Keratinocyte (primary cell): ENCODE results near the gene EPHA6. TPM values are rescaled to one million over a fixed set of nuclear protein-coding genes. Genes with fewer than 3 reads are reported as not detected.

ENCODE experiments used
- DNase-seq: peaks from one replicate; pipeline ENCODE4 v3.0.0-alpha.2; 2011; ENCODE audit warnings: low read depth, missing footprints, low spot score
- FAIRE-seq: peaks from 2 replicates; lab custom pipeline; 2011; peaks lifted over from hg19 to GRCh38; lab: Jason Lieb, UNC
- H2AFZ ChIP-seq: 2 replicates; pipeline ENCODE4 v1.6.0; 2012; ENCODE audit warnings: low read length, control low read depth, inconsistent platforms; ENCODE audit not compliant: control insufficient read depth
- H3K27ac ChIP-seq: 2 replicates; pipeline ENCODE4 v1.5.1; 2011; ENCODE audit warnings: low read length; ENCODE audit not compliant: control insufficient read depth, insufficient read depth
- H3K27me3 ChIP-seq: 3 replicates; pipeline ENCODE4 v1.6.0; 2011; ENCODE audit warnings: low read length; ENCODE audit not compliant: control insufficient read depth, insufficient read depth; ENCODE audit errors: extremely low read depth
- H3K36me3 ChIP-seq, 2 experiments: 2 replicates in 1 of 2; 3 replicates in 1 of 2; pipeline ENCODE4 v1.5.1; 2011; ENCODE audit warnings: low read length in 2 of 2, mild to moderate bottlenecking in 1 of 2; ENCODE audit not compliant: control insufficient read depth in 2 of 2, insufficient read depth in 2 of 2; ENCODE audit errors: extremely low read depth in 1 of 2
- H3K4me1 ChIP-seq: 3 replicates; pipeline ENCODE4 v1.5.1; 2011; ENCODE audit warnings: low read length; ENCODE audit not compliant: control insufficient read depth, insufficient read depth; ENCODE audit errors: extremely low read depth
- H3K4me2 ChIP-seq: 3 replicates; pipeline ENCODE4 v1.6.0; 2011; ENCODE audit warnings: low read depth, low read length; ENCODE audit not compliant: control insufficient read depth, insufficient read depth; ENCODE audit errors: extremely low read depth
- H3K4me3 ChIP-seq, 3 experiments: fragments of 200-600 bp in 1 of 3; sonication (generic) in 1 of 3; 2 replicates in 2 of 3; 3 replicates in 1 of 3; pipeline ENCODE4 v1.5.1; 2011 to 2016; ENCODE audit warnings: low read length in 3 of 3, mild to moderate bottlenecking in 3 of 3, control low read depth in 2 of 3, inconsistent platforms in 1 of 3, low read depth in 1 of 3, mixed read lengths in 1 of 3, mixed run types in 1 of 3, moderate library complexity in 1 of 3; ENCODE audit not compliant: control insufficient read depth in 2 of 3, insufficient read depth in 2 of 3; ENCODE audit errors: extremely low read depth in 1 of 3
- H3K79me2 ChIP-seq: 2 replicates; pipeline ENCODE4 v1.6.0; 2012; ENCODE audit warnings: low read length; ENCODE audit not compliant: control insufficient read depth, insufficient read depth
- H3K9ac ChIP-seq: 3 replicates; pipeline ENCODE4 v1.6.0; 2011; ENCODE audit warnings: low read length; ENCODE audit not compliant: control insufficient read depth, insufficient read depth; ENCODE audit errors: extremely low read depth
- H3K9me1 ChIP-seq: 3 replicates; pipeline ENCODE4 v1.6.0; 2011; ENCODE audit warnings: low read length; ENCODE audit not compliant: control insufficient read depth, insufficient read depth; ENCODE audit errors: extremely low read depth
- H3K9me3 ChIP-seq: 2 replicates; pipeline ENCODE4 v1.5.1; 2012; ENCODE audit warnings: low read depth, low read length; ENCODE audit not compliant: control insufficient read depth
- H4K20me1 ChIP-seq: 3 replicates; pipeline ENCODE4 v1.6.0; 2011; ENCODE audit warnings: low read length; ENCODE audit not compliant: control insufficient read depth, insufficient read depth; ENCODE audit errors: extremely low read depth
- CTCF ChIP-seq, 3 experiments: IDR thresholded peaks in 1 of 3; conservative IDR thresholded peaks in 1 of 3; optimal IDR thresholded peaks in 1 of 3; 2 replicates in 2 of 3; 3 replicates in 1 of 3; pipeline versions ENCODE3 to v1.5.1; 2011; ENCODE audit warnings: low read length in 3 of 3, mild to moderate bottlenecking in 3 of 3, moderate library complexity in 2 of 3, control low read depth in 1 of 3, inconsistent platforms in 1 of 3; ENCODE audit not compliant: insufficient read depth in 2 of 3; ENCODE audit errors: extremely low read depth in 1 of 3
- EZH2 ChIP-seq: IDR thresholded peaks from one replicate; pipeline ENCODE4 v1.6.1; 2012; ENCODE audit warnings: inconsistent platforms, mild to moderate bottlenecking, low read length, moderate library complexity
- dilution Hi-C: fragments of 300-500 bp; cut with MboI; formaldehyde crosslinking; loops from one replicate; pipeline ENCODE4 v1.7.0; 2020; ENCODE audit warnings: low sequenced_read_pairs; ENCODE audit not compliant: extremely low pct_ligation_motif_present
- polyA plus RNA-seq, 5 experiments: library from polyadenylated mRNA; depleted of rRNA in 3 of 5; stranded (reverse) in 3 of 5; stranded (forward) in 1 of 5; unstranded in 1 of 5; fragments of >200 nt; gene quantifications; 1 replicate in 1 of 5; 2 replicates in 3 of 5; 3 replicates in 1 of 5; pipeline versions ENCODE4 v1.2.1 to v1.2.3, GENCODE V29; 2011 to 2012; ENCODE audit warnings: missing spikeins in 2 of 5, low read depth in 1 of 5, low replicate concordance in 1 of 5

Gene EPHA6
- polyA plus RNA-seq, 1 donor (not counting 4 experiments of a cell fraction or from before 2014, with no cell fraction given) = not detected

- no peak for TF ChIP-seq EZH2
- Histone ChIP-seq H3K79me2 (no peaks in the 10 kb centered on the region), H3K27ac (no peak overlapping the region), H3K9me3 (no peaks in the 10 kb centered on the region), H3K9me1 (no peaks in the 10 kb centered on the region), H4K20me1 (no peaks in the 10 kb centered on the region), H3K4me1 (no peaks in the 10 kb centered on the region), H3K36me3 (no peaks in the 10 kb centered on the region), H3K4me3 (no peak overlapping the region), H3K9ac (no peak overlapping the region), H3K27me3 (no peaks in the 10 kb centered on the region), H3K4me2 (no peak overlapping the region), H2AFZ (no peak overlapping the region)
- FAIRE-seq (no peak), DNase-seq (no peak)
- dilution Hi-C loops = no loop called here
Observed at GRCh38 chr3:97059168-97059567, 244.8 kb downstream of the EPHA6 start.

- no peaks in the 10 kb centered on the region for H3K79me2 ChIP-seq
- no peaks in the 10 kb centered on the region for H3K9me1 ChIP-seq
- H3K9me3 ChIP-seq = no peaks in the 10 kb centered on the region
- H4K20me1 ChIP-seq = no peaks in the 10 kb centered on the region
- no peaks in the 10 kb centered on the region for H3K4me1 ChIP-seq
- H3K4me3 ChIP-seq = no peak overlapping the region
- no peak for FAIRE-seq
- dilution Hi-C loops = no loop called here
- no peaks in the 10 kb centered on the region for H3K27me3 ChIP-seq
- H2AFZ ChIP-seq = no peak overlapping the region
- no peaks in the 10 kb centered on the region for H3K36me3 ChIP-seq
- no peak for TF ChIP-seq CTCF (optimal IDR thresholded peaks at IDR 0.05 in 1 of 3, IDR thresholded peaks at IDR 0.05 in 1 of 3, conservative IDR thresholded peaks at IDR 0.05 in 1 of 3; ENCODE audit: extremely low read depth in 1 of 3, insufficient read depth in 2 of 3, low read length in 3 of 3)
- TF ChIP-seq EZH2 = no peak
- DNase-seq = no peak
- no peak overlapping the region for H3K9ac ChIP-seq
- no peak overlapping the region for H3K4me2 ChIP-seq
- H3K27ac ChIP-seq = no peak overlapping the region
Observed at GRCh38 chr3:97066531-97066930, 252.1 kb downstream of the EPHA6 start.

GRCh38 chr3:97070302-97070701 lies 255.9 kb downstream of the EPHA6 start:
- no peak for TF ChIP-seq EZH2
- TF ChIP-seq CTCF (optimal IDR thresholded peaks at IDR 0.05 in 1 of 3, IDR thresholded peaks at IDR 0.05 in 1 of 3, conservative IDR thresholded peaks at IDR 0.05 in 1 of 3; ENCODE audit: extremely low read depth in 1 of 3, insufficient read depth in 2 of 3, low read length in 3 of 3) = no peak
- H3K36me3 ChIP-seq = no peaks in the 10 kb centered on the region
- H2AFZ ChIP-seq = no peak overlapping the region
- FAIRE-seq (no peak), DNase-seq (no peak)
- no peaks in the 10 kb centered on the region for H4K20me1 ChIP-seq
- H3K4me2 ChIP-seq = no peak overlapping the region
- H3K9me3 ChIP-seq = no peaks in the 10 kb centered on the region
- H3K4me1 ChIP-seq = no peaks in the 10 kb centered on the region
- H3K9ac ChIP-seq = no peak overlapping the region
- H3K27me3 ChIP-seq = no peaks in the 10 kb centered on the region
- no peaks in the 10 kb centered on the region for H3K79me2 ChIP-seq
- no peak overlapping the region for H3K27ac ChIP-seq
- H3K4me3 ChIP-seq = no peak overlapping the region
- no peaks in the 10 kb centered on the region for H3K9me1 ChIP-seq
- dilution Hi-C loops = no loop called here
